ENCODE data around the gene TPH1. TPM values are rescaled to one million over a fixed set of nuclear protein-coding genes. Genes with fewer than 3 reads are reported as not detected.

The TPH1 gene
- total and polyA plus RNA-seq, 10 of the 15 experiments (the other 5 are each of a cell fraction or from before 2014, with no cell fraction given), result 0.05 to 0.82 (median 0.29) TPM

DNA sequence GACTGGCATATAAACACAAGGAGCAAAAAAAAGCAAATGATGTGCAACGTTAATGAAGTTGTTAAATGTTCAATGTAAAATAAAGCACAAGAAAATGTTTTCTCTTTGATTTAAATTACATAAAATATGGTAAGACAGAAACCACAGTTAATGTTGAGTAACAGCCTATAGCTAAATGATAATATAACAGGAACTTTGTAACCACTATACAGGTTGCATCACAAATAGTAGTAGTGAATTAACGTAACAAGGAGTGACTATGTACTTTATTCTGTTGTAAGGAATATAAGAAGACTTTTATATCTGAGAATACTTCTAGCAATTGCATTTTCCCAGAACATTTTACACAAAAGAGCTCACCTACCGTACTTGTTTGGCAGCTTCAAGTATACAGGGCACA, 42.9 kb upstream of the TPH1 start:
- Histone ChIP-seq H3K4me2 (ENCODE audit: control insufficient read depth, insufficient read depth) (no peak overlapping the region), H3K27ac (ENCODE audit: control insufficient read depth, insufficient read depth) (no peak overlapping the region), H3K36me3 (ENCODE audit: control insufficient read depth in 2 of 2, insufficient read depth in 2 of 2, low read length in 1 of 2) (peaks cover 0 to 8% of the 10 kb centered on the region in 2 experiments), H3K9ac (ENCODE audit: control insufficient read depth, insufficient read depth, low read length) (no peak overlapping the region), H3K4me1 (ENCODE audit: control insufficient read depth, insufficient read depth, low read length) (no peaks in the 10 kb centered on the region), H3K27me3 (replicated peaks in 1 of 2; ENCODE audit: control insufficient read depth in 2 of 2, insufficient read depth in 2 of 2, low read length in 1 of 2) (no peaks in the 10 kb centered on the region), H3K9me3 (replicated peaks; ENCODE audit: control insufficient read depth, insufficient read depth, low read length) (no peaks in the 10 kb centered on the region), H2AFZ (ENCODE audit: control insufficient read depth, low read depth, low read length) (no peak overlapping the region), H3K4me3 (no peak overlapping the region), H4K20me1 (ENCODE audit: control insufficient read depth, insufficient read depth) (no peaks in the 10 kb centered on the region), H3K79me2 (ENCODE audit: control insufficient read depth, insufficient read depth, low read length) (no peaks in the 10 kb centered on the region)
- no TSS peak for BruUV-seq (replicated peaks)
- ATAC-seq (no peak), DNase-seq (ENCODE audit: low read depth, low spot score) (no peak), FAIRE-seq (no peak)
- ChIA-PET SMC1A (ENCODE audit: uncharacterized antibody, unreplicated experiment) (interaction anchor here (1.4 to 2.2 kb wide), 2 partner anchors 17 to 27 kb away, joined by 5 to 6 read pairs; partner anchors contain the start of gene SAAL1), CTCF (interaction anchor here (0.9 to 1.2 kb wide), 3 partner anchors 14 to 98 kb away, joined by 3 to 4 read pairs (median 3); no protein-coding TSS in a partner anchor), POLR2A (no interaction called here), RAD21 (ENCODE audit: unreplicated experiment) (no interaction called here)
- intact Hi-C loops (cut with micrococcal nuclease; ENCODE audit: unreplicated experiment) (no loop called here), in situ Hi-C loops (cut with MboI) (no loop called here)
- TF ChIP-seq CBX3 (IDR thresholded peaks at IDR 0.05; ENCODE audit: borderline replicate concordance, low read depth) (no peak), SIX5 (IDR thresholded peaks at IDR 0.05; ENCODE audit: low read depth, low read length, severe bottlenecking) (no peak), NR2C2 (IDR thresholded peaks at IDR 0.05; ENCODE audit: borderline replicate concordance, control insufficient read depth, insufficient read length, low read depth) (no peak), DPF2 (IDR thresholded peaks at IDR 0.05) (no peak), GATAD2B (conservative IDR thresholded peaks at IDR 0.05; ENCODE audit: low read depth) (no peak), GABPA (IDR thresholded peaks at IDR 0.05; ENCODE audit: low read depth) (no peak), RB1 (IDR thresholded peaks at IDR 0.05; ENCODE audit: borderline replicate concordance) (no peak), ZNF274 (IDR thresholded peaks at IDR 0.05; ENCODE audit: insufficient read depth, insufficient read length) (no peak), SRF (IDR thresholded peaks at IDR 0.05; ENCODE audit: low read depth in 2 of 2, low read length in 2 of 2) (no peak), ATF7 (IDR thresholded peaks at IDR 0.05; ENCODE audit: low read depth) (no peak)
- TF ChIP-seq, protein P1, sequence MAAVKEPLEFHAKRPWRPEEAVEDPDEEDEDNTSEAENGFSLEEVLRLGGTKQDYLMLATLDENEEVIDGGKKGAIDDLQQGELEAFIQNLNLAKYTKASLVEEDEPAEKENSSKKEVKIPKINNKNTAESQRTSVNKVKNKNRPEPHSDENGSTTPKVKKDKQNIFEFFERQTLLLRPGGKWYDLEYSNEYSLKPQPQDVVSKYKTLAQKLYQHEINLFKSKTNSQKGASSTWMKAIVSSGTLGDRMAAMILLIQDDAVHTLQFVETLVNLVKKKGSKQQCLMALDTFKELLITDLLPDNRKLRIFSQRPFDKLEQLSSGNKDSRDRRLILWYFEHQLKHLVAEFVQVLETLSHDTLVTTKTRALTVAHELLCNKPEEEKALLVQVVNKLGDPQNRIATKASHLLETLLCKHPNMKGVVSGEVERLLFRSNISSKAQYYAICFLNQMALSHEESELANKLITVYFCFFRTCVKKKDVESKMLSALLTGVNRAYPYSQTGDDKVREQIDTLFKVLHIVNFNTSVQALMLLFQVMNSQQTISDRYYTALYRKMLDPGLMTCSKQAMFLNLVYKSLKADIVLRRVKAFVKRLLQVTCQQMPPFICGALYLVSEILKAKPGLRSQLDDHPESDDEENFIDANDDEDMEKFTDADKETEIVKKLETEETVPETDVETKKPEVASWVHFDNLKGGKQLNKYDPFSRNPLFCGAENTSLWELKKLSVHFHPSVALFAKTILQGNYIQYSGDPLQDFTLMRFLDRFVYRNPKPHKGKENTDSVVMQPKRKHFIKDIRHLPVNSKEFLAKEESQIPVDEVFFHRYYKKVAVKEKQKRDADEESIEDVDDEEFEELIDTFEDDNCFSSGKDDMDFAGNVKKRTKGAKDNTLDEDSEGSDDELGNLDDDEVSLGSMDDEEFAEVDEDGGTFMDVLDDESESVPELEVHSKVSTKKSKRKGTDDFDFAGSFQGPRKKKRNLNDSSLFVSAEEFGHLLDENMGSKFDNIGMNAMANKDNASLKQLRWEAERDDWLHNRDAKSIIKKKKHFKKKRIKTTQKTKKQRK (IDR thresholded peaks at IDR 0.05; ENCODE audit: low read depth, low read length), result no peak
- TF ChIP-seq, protein P2, sequence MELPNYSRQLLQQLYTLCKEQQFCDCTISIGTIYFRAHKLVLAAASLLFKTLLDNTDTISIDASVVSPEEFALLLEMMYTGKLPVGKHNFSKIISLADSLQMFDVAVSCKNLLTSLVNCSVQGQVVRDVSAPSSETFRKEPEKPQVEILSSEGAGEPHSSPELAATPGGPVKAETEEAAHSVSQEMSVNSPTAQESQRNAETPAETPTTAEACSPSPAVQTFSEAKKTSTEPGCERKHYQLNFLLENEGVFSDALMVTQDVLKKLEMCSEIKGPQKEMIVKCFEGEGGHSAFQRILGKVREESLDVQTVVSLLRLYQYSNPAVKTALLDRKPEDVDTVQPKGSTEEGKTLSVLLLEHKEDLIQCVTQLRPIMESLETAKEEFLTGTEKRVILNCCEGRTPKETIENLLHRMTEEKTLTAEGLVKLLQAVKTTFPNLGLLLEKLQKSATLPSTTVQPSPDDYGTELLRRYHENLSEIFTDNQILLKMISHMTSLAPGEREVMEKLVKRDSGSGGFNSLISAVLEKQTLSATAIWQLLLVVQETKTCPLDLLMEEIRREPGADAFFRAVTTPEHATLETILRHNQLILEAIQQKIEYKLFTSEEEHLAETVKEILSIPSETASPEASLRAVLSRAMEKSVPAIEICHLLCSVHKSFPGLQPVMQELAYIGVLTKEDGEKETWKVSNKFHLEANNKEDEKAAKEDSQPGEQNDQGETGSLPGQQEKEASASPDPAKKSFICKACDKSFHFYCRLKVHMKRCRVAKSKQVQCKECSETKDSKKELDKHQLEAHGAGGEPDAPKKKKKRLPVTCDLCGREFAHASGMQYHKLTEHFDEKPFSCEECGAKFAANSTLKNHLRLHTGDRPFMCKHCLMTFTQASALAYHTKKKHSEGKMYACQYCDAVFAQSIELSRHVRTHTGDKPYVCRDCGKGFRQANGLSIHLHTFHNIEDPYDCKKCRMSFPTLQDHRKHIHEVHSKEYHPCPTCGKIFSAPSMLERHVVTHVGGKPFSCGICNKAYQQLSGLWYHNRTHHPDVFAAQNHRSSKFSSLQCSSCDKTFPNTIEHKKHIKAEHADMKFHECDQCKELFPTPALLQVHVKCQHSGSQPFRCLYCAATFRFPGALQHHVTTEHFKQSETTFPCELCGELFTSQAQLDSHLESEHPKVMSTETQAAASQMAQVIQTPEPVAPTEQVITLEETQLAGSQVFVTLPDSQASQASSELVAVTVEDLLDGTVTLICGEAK (IDR thresholded peaks at IDR 0.05; ENCODE audit: borderline replicate concordance), result no peak
- TF ChIP-seq, protein P3, sequence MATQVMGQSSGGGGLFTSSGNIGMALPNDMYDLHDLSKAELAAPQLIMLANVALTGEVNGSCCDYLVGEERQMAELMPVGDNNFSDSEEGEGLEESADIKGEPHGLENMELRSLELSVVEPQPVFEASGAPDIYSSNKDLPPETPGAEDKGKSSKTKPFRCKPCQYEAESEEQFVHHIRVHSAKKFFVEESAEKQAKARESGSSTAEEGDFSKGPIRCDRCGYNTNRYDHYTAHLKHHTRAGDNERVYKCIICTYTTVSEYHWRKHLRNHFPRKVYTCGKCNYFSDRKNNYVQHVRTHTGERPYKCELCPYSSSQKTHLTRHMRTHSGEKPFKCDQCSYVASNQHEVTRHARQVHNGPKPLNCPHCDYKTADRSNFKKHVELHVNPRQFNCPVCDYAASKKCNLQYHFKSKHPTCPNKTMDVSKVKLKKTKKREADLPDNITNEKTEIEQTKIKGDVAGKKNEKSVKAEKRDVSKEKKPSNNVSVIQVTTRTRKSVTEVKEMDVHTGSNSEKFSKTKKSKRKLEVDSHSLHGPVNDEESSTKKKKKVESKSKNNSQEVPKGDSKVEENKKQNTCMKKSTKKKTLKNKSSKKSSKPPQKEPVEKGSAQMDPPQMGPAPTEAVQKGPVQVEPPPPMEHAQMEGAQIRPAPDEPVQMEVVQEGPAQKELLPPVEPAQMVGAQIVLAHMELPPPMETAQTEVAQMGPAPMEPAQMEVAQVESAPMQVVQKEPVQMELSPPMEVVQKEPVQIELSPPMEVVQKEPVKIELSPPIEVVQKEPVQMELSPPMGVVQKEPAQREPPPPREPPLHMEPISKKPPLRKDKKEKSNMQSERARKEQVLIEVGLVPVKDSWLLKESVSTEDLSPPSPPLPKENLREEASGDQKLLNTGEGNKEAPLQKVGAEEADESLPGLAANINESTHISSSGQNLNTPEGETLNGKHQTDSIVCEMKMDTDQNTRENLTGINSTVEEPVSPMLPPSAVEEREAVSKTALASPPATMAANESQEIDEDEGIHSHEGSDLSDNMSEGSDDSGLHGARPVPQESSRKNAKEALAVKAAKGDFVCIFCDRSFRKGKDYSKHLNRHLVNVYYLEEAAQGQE (IDR thresholded peaks at IDR 0.05; ENCODE audit: low read depth, low read length), result no peak
- 97% methylated on average over 3 of the region's 3 CpGs for WGBS (ENCODE audit: insufficient coverage, insufficient replicate concordance, low lambda C conversion rate, missing lambda C conversion rate)
